Panc1 (cell line): ENCODE measurements around the gene FAM20B. TPM values are rescaled to one million over a fixed set of nuclear protein-coding genes. Genes with fewer than 3 reads are reported as not detected.

Source experiments
- ATAC-seq: fragments of 200-7000 bp; cut with Tn5 transposase; 2 replicates; pipeline ENCODE4 v1.9.1; 2020; ENCODE audit warnings: mild to moderate bottlenecking, moderate library complexity
- BruUV-seq: library from RNA; stranded (reverse); fragments of 400-500 nt; replicated peaks from 2 replicates; lab custom pipeline; 2021; lab: Mats Ljungman, UMichigan
- CTCF ChIA-PET: fragments of 300-600 bp; sonication (Branson Sonifier 250); formaldehyde crosslinking; loops from one replicate; lab custom pipeline; 2022; ENCODE audit warnings: antibody characterized with exemption; lab: Charles Lee
- POLR2A ChIA-PET: fragments of 300-600 bp; sonication (Branson Sonifier 250); formaldehyde crosslinking; loops from one replicate; lab custom pipeline; 2022; ENCODE audit warnings: antibody characterized with exemption; lab: Charles Lee
- DNase-seq: peaks from one replicate; pipeline ENCODE4 v3.0.0-alpha.2; 2010; ENCODE audit warnings: low read depth, low spot score
- H3K27ac ChIP-seq: 2 replicates; pipeline ENCODE4 v1.5.1; 2011; ENCODE audit warnings: mild to moderate bottlenecking, low read length, inconsistent platforms
- H3K27me3 ChIP-seq: fragments of 200-500 bp; sonication (Bioruptor generic); 2 replicates; pipeline ENCODE4 v1.6.0; 2014; ENCODE audit warnings: low read length, inconsistent platforms; ENCODE audit not compliant: control insufficient read depth, insufficient read depth
- H3K36me3 ChIP-seq: fragments of 200-500 bp; sonication (Bioruptor generic); 2 replicates; pipeline ENCODE4 v1.5.1; 2014; ENCODE audit warnings: inconsistent platforms, mild to moderate bottlenecking, low read length, moderate library complexity; ENCODE audit not compliant: control insufficient read depth, insufficient read depth
- H3K4me1 ChIP-seq: 2 replicates; pipeline ENCODE4 v1.5.1; 2011; ENCODE audit warnings: inconsistent platforms, mild to moderate bottlenecking, low read length, moderate library complexity; ENCODE audit not compliant: control insufficient read depth, insufficient read depth
- H3K4me3 ChIP-seq, 2 experiments: 2 replicates each; pipeline ENCODE4 v1.5.1; 2011 to 2012; ENCODE audit warnings: low read depth in 2 of 2, low read length in 2 of 2, mild to moderate bottlenecking in 2 of 2, inconsistent platforms in 1 of 2, moderate library complexity in 1 of 2
- H3K9me3 ChIP-seq: fragments of 200-500 bp; sonication (Bioruptor generic); 2 replicates; pipeline ENCODE4 v1.5.1; 2014; ENCODE audit warnings: low read depth, mild to moderate bottlenecking, inconsistent platforms, low read length, moderate library complexity; ENCODE audit not compliant: control insufficient read depth, insufficient read depth
- CTCF ChIP-seq: fragments of 450-650 bp; IDR thresholded peaks from 2 replicates; pipeline ENCODE4 v1.5.1; 2017; ENCODE audit warnings: mild to moderate bottlenecking
- POLR2AphosphoS5 ChIP-seq: IDR thresholded peaks from 2 replicates; pipeline ENCODE4 v1.6.1; 2012; ENCODE audit warnings: mild to moderate bottlenecking, low read depth, low read length, moderate library complexity
- REST ChIP-seq, 2 experiments: IDR thresholded peaks; 2 replicates each; pipeline ENCODE4 v1.6.1; 2011 to 2012; ENCODE audit warnings: low read depth in 2 of 2, control low read depth in 1 of 2, low read length in 1 of 2, mild to moderate bottlenecking in 1 of 2, moderate library complexity in 1 of 2; ENCODE audit not compliant: insufficient read depth in 1 of 2
- SIN3A ChIP-seq: IDR thresholded peaks from 2 replicates; pipeline ENCODE4 v1.6.1; 2012; ENCODE audit warnings: low read depth, mild to moderate bottlenecking, low read length, moderate library complexity, borderline replicate concordance; ENCODE audit not compliant: insufficient read depth
- TCF7L2 ChIP-seq: IDR thresholded peaks from 2 replicates; pipeline ENCODE4 v1.6.1; 2011; ENCODE audit warnings: mild to moderate bottlenecking, low read depth, low read length, inconsistent platforms
- in situ Hi-C: cut with HindIII; loops from 2 replicates; pipeline ENCODE4 v1.10.0; 2016; ENCODE audit warnings: low sequenced_read_pairs, low pct_unique_long_range_greater_than_20kb
- intact Hi-C: fragments of 100-400 bp; cut with micrococcal nuclease; formaldehyde crosslinking; loops from one replicate; pipeline ENCODE4 v1.10.0; 2022; ENCODE audit not compliant: unreplicated experiment
- total RNA-seq: library from RNA; stranded (reverse); gene quantifications from one replicate; pipeline ENCODE4 v1.2.1, GENCODE V29; 2021; ENCODE audit not compliant: unreplicated experiment

FAM20B gene
- total RNA-seq, 1 experiment from 2014 or later: 49.9 TPM

- no peaks in the 10 kb centered on the region for H3K27me3 ChIP-seq
- H3K27ac ChIP-seq: no peak overlapping the region
- ATAC-seq (no peak), DNase-seq (no peak)
- POLR2A ChIA-PET: no interaction called here
- H3K4me3 ChIP-seq: no peak overlapping the region
- no peak for TF ChIP-seq TCF7L2
- no peak for TF ChIP-seq SIN3A
- no peak for TF ChIP-seq CTCF
- TF ChIP-seq REST (IDR thresholded peaks at IDR 0.05; ENCODE audit: insufficient read depth in 1 of 2, low read depth in 2 of 2, low read length in 1 of 2): no peak
- no peak for TF ChIP-seq POLR2AphosphoS5
- CTCF ChIA-PET: no interaction called here
- peaks cover 3% of the 10 kb centered on the region; the same call in 1 of the 2 replicates for H3K36me3 ChIP-seq
- in situ Hi-C loops: no loop called here
- BruUV-seq: no TSS peak
- intact Hi-C loops: no loop called here
- 0 out of 2 replicates have a peak, but pooled peaks cover 5% of the 10 kb centered on the region for H3K4me1 ChIP-seq
- H3K9me3 ChIP-seq: no peaks in the 10 kb centered on the region
Measured at GRCh38 chr1:179077396-179077795, 51.7 kb downstream of the FAM20B start.

DNA sequence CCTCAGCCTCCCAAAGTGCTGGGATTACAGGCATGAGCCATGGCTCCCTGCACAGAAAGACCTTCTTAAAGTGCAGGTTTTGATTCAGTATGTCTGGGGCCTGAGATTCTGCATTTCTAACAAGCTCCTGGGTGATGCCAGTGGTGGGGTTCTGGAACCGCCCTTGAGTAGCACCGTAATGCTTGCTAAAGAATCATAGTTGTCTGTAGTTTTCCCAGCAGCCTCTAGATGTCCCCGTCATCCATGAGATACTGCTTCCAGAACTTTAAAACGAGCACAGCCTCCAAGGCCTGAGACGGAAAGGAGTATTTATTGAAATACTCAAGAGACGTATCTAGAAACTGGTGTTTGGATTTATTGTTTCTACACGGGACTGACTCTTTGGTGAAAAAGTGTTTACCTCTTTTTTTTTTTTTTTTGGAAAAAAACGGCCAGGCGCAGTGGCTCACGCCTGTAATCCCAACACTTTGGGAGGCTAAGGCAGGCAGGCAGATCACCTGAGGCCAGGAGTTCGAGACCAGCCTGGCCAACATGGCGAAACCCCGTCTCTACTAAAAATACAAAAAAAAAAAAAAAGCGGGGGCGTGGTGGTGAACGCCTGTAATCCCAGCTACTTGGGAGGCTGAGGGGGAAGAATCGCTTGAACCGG is 53.5 kb downstream of the FAM20B start:
- in situ Hi-C loops: no loop called here
- no peak overlapping the region for H3K4me3 ChIP-seq
- intact Hi-C loops: no loop called here
- BruUV-seq: no TSS peak
- H3K27me3 ChIP-seq: no peaks in the 10 kb centered on the region
- TF ChIP-seq SIN3A (no peak), REST (IDR thresholded peaks at IDR 0.05; ENCODE audit: insufficient read depth in 1 of 2, low read depth in 2 of 2, low read length in 1 of 2) (no peak), POLR2AphosphoS5 (no peak), CTCF (peak; percentile 82), TCF7L2 (no peak)
- H3K4me1 ChIP-seq: peaks cover 5% of the 10 kb centered on the region; the same call in 1 of the 2 replicates
- ChIA-PET POLR2A (interaction anchor here (0.6 kb wide), 1 partner anchor 42 kb away, joined by 5 read pairs; no protein-coding TSS in a partner anchor), CTCF (interaction anchor here (0.9 kb wide), 2 partner anchors 113 to 124 kb away, joined by 8 read pairs; no protein-coding TSS in a partner anchor)
- no peak overlapping the region for H3K27ac ChIP-seq
- DNase-seq: peak; percentile 47
- peaks cover 2% of the 10 kb centered on the region; the same call in 1 of the 2 replicates for H3K36me3 ChIP-seq
- no peaks in the 10 kb centered on the region for H3K9me3 ChIP-seq
- ATAC-seq: peak; percentile 41; the same call in 1 of the 2 replicates
